Hematopoietic multipotent progenitor cell treated with erythropoietin and hydrocortisone succinate and interleukin-3 and kit ligand, for 15 days (in vitro differentiated cells): ENCODE results near the gene BCL2L13.
"Not testable (repeated sequence)": the region's sequence is repeated elsewhere in the genome, so short reads cannot be mapped to it uniquely, and the experiment has no call there.

Experiments used
- DNase-seq: peaks from one replicate; pipeline ENCODE4 v3.0.0-alpha.2; 2015; ENCODE audit warnings: low spot score

Gene BCL2L13

DNA sequence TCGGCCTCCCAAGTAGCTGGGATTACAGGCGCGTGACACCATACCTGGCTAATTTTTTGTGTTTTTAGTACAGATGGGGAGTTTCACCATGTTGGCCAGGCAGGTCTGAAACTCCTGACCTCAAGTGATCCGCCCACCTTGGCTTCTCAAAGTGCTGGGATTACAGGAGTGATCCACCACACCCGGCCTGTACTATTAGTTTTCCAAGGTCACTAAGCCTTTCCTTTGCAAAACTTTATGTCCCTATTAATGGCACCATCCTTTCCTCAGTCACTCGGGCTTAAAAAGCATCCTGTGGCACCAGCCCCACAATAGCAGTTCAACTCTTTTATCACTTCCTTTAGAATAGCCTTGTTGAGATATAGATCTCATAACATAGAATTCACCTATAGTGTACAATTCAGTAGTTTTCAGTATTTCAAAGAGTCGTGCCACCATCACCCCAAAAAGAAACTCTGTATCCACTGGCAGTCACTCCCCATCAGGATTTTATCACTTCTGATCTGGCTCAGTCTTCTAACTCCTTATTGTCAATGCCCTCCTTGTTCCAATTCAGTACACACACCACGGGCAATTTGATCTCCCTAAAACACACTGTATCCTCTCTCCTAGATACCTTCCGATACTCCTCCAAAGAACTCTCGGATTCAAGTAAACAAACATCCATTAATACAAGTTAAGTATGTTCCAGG is 921 bp upstream of the BCL2L13 start:
- no peak for DNase-seq

DNA sequence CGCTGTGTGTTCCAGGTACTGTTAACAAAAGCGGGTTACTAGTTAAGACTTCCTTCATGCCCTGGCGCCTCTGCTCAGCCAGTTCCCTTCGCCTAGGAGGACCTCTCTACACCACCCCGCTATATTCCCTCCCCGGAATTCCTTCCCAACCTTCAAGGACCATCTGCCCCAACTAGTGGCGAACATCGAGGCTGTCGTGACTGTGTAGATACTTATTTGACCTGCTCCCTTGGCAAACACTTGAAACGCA is 450 bp upstream of the BCL2L13 start:
- no peak for DNase-seq

- peak; percentile 67 for DNase-seq
Observed at GRCh38 chr22:17639247-17639741, 737 bp downstream of the BCL2L13 start.

- DNase-seq: no peak
Observed at GRCh38 chr22:17641269-17641668, 2.7 kb downstream of the BCL2L13 start.

DNA sequence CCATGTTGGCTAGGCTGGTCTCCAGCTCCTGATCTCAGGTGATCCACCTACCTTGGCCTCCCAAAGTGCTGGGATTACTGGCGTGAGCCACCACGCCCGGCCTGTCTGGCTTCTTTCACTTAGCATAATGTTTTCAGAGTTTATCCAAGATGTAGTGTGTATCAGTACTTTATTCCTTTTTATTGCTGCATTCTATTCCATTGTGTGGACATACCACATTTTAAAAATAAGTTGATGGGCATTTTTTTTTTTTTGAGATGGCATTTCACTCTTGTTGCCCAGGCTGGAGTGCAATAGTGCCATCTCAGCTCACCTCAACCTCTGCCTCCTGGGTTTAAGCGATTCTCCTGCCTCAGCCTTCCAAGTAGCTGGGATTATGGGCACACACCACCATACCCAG is 3.8 kb downstream of the BCL2L13 start:
- not testable (repeated sequence) for DNase-seq

- no peak for DNase-seq
Observed at GRCh38 chr22:17647452-17647851, 8.9 kb downstream of the BCL2L13 start.

DNA sequence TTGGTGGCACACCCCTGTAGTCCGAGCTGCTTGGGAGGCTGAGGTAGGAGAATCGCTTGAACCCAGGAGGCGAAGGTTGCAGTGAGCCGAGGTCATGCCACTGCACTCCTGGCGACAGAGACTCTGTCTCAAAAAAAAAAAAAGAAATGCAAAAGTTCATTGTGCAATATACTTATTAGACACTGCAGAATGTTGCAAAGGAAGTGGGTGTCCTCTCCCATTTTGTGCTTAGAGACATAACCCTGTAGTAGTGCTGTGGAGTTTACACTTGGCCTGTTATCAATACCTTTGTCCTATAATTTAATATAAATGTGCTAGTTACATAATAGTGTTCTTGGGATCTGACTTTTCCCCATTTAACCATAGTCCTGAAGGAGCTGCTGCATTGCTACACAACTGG is 9.4 kb downstream of the BCL2L13 start:
- DNase-seq: no peak

- DNase-seq: no peak
Observed at GRCh38 chr22:17648569-17648968, 10.0 kb downstream of the BCL2L13 start.

- no peak for DNase-seq
Observed at GRCh38 chr22:17655289-17655688, 16.7 kb downstream of the BCL2L13 start.

DNA sequence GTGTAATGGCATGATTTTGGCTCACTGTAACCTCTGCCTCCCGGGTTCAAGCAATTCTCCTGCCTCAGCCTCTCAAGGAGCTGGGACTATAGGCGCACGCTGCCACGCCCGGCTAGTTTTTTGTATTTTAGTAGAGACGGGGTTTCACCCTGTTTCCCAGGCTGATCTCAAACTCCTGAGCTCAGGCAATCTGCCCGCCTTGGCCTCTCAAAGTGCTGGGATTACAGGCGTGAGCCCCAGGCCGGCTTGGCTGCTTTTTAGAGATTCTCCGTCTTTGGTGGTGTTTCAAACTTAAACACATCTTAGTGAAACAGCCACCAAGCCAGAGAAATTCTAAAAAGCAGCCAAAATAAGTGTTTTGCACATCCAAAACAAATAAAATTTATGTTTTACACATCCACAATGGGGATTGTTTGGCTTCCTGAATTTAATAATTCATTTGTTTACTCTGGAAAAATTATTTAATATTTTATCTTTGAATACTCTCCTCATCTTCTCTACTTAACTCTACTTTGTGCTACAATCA is 18.4 kb downstream of the BCL2L13 start:
- no peak for DNase-seq

DNA sequence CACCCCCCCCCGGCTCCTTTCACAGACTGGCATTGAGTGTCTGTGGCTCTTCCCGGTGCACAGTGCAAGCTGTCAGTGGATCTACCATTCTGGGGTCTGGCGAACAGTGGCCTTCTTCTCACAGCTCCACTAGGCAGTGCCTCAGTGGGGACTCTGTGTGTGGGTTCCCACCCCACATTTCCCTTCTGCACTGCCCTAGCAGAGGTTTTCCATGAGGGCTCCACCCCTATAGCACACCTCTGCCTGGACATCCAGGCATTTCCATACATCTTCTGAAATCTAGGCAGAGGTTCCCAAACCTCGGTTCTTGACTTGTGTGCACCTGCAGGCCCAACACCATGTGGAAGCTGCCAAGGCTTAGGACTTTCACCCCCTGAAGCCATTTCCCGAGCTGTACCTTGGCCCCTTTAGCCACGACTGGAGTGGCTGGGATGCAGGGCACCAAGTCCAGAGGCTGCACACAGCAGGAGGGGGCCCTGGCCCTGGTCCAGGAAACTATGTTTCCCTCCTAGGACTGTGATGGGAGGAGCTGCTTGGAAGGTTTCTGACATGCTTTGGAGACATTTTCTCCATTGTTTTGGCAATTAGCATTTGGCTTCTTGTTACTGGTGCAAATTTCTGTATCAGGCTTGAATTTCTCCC is 26.0 kb downstream of the BCL2L13 start:
- no peak for DNase-seq

GRCh38 chr22:17665248-17665647 is 26.7 kb downstream of the BCL2L13 start:
- no peak for DNase-seq

DNA sequence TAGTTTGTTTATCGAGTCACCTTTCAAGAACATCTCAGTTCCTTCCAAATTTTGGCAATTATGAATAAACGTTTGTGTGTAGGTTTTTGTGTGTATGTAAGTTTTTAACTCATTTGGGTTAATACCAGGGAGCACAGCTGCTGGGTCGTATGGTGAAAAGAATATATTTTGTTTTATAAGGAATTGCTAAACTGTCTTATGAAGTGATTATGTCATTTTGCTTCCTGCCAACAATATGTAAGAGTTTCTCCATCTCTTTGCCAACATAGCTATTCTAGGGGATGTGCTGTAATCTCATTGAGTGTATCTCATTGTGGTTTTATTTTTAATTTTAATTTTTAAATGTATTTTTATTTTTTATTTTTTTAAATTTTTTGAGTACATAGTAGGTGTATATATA is 27.3 kb downstream of the BCL2L13 start:
- no peak for DNase-seq

DNA sequence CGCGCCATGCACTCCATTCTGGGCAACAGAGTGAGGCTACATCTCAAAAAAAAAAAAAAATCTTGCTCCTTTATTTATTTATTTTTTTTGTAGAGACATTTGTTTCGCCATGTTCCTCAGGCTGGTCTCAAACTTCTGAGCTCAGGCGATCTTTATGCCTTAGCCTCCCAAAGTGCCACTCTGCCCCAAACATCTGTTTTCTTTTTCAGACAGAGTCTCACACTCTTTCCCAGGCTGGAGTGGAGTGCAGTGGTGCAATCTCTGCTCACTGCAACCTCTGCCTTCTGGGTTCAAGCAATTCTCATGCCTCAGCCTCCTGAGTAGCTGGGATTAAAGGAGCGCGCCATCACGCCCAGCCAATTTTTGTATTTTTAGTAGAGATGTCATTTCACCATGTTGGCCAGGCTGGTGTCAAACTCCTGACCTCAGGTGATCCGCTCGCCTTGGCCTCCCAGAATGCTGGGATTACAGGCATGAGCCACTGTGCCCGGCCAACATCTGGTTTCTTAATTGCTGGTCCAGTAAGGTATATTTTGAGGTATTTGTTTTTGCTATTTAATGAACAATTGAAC is 33.0 kb downstream of the BCL2L13 start:
- DNase-seq: not testable (repeated sequence)

GRCh38 chr22:17672417-17672991 is 33.9 kb downstream of the BCL2L13 start:
- DNase-seq: no peak

- no peak for DNase-seq
Observed at GRCh38 chr22:17674152-17674551, 35.6 kb downstream of the BCL2L13 start.

GRCh38 chr22:17675584-17675983 is 37.0 kb downstream of the BCL2L13 start:
- DNase-seq: no peak

DNA sequence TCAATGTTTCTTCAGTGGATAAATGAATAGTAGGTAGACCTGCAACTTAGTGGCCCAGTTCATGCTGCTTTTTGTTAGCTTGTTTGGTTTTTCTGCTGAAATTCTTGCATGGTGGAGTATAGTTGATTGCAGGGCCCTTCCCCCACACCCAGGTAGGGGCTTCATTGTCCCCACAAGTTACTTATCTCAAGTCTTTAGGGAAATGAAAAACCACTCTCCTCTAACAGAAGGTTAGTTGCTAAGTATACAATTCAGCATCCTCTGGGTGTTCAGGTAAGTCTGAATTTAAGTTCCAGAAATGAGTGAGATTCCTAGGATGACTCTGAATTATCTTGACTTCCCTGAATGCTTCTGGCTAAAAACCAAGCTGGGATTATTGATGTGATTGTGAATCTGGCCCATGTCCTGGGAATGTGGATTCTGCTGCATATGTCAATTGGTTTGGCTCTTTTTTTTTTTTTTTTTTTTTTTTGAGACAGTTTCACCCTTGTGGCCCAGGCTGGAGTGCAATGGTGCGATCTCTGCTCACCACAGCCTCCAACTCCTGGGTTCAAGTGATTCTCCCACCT is 40.3 kb downstream of the BCL2L13 start:
- no peak for DNase-seq

DNA sequence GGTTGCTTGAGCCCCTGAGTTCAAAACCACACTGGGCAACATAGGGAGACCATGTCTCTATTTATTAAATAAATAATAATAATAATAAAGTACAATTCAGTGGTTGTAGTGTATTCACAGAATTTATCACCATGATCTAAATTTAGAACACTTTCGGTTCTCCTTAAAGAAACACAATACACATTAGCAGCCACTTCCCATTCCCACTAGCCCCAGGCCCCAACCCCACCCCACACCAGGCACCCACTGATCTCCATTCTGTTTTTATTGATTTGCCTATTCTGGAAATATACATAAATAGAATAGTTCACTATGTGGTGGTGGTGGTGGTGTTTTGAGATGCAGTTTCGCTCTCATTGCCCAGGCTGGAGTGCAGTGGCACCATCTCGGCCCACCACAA is 45.7 kb downstream of the BCL2L13 start:
- DNase-seq: no peak

GRCh38 chr22:17692841-17693240 is 54.3 kb downstream of the BCL2L13 start:
- DNase-seq: no peak

DNA sequence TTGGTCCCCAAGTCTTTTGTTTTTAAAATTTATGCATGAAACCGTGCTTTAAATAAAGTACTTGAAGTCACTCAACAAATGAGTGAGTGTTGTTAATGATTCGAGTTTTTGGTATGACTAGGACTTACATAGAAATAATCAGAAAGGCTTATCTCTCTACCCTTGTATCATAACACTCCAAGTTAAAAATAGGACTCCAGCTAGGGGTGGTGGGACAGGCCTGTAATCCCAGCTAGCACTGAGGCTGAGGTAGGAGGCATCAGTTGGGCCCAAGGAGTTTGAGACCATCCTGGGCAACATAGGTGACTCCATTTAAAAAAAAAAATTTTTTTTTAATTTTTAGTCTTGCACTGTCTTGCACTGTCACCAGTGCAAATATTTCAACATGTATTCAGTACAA is 55.6 kb downstream of the BCL2L13 start:
- no peak for DNase-seq

DNA sequence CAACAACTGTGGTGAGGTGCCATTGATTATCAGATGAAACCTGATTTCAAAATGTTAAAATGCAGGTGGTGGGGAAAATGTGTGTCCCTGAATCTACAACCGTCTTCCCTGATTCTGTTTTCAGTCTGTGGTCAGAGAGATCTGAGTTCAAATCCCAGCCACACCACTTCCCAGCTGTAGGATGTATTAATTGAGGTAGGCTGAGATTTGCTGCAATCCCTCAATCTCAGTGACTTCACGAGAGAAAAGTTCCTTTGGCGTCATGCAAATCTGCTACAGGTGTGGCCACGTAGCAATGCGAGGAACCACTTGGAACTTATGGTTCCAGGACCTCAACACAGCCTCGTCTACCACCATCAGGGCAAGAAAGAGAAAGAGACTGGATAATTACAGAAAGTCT is 56.2 kb downstream of the BCL2L13 start:
- DNase-seq: no peak

GRCh38 chr22:17695986-17696385 is 57.4 kb downstream of the BCL2L13 start:
- DNase-seq: no peak
